Measurements from ENCODE around the gene PTPRJ. TPM values are rescaled to one million over a fixed set of nuclear protein-coding genes. Genes with fewer than 3 reads are reported as not detected.

The PTPRJ gene
- total RNA-seq, 4 donors from 2014 or later = 4.2 to 26.2 (median 9.2) TPM

DNA sequence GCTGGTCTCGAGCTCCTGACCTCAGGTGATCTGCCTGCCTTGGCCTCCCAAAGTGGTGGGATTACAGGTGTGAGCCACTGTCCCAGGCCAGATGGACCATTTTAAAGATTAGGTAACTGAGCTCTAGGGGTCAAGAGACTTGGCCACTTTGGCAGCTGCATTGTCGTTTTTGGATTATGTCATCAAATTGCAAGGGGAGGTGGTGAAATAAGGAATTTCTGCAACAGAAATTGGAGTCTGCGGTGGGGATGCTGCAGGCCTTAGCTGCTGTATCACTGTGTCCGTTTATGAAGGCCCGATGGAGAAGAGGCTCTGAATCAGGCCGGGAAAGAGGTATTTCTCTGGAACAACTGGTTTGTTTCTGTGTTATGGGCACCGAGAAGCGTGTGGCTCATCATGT, 34.6 kb downstream of the PTPRJ start:
- no peak overlapping the region for H3K4me3 ChIP-seq (ENCODE audit: low read depth, poor library complexity, severe bottlenecking)
- no peak for TF ChIP-seq POLR2A (IDR thresholded peaks at IDR 0.05)
- TF ChIP-seq, protein P1, sequence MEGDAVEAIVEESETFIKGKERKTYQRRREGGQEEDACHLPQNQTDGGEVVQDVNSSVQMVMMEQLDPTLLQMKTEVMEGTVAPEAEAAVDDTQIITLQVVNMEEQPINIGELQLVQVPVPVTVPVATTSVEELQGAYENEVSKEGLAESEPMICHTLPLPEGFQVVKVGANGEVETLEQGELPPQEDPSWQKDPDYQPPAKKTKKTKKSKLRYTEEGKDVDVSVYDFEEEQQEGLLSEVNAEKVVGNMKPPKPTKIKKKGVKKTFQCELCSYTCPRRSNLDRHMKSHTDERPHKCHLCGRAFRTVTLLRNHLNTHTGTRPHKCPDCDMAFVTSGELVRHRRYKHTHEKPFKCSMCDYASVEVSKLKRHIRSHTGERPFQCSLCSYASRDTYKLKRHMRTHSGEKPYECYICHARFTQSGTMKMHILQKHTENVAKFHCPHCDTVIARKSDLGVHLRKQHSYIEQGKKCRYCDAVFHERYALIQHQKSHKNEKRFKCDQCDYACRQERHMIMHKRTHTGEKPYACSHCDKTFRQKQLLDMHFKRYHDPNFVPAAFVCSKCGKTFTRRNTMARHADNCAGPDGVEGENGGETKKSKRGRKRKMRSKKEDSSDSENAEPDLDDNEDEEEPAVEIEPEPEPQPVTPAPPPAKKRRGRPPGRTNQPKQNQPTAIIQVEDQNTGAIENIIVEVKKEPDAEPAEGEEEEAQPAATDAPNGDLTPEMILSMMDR (IDR thresholded peaks at IDR 0.05) = no peak
- 86 to 90% methylated on average over 8 of the region's 8 CpGs for WGBS, 2 donors
- DNase-seq (ENCODE audit: low spot score in 2 of 2) = no peak
- intact Hi-C loops (cut with DNase I; ENCODE audit: low total_unique reads) = no loop called here

DNA sequence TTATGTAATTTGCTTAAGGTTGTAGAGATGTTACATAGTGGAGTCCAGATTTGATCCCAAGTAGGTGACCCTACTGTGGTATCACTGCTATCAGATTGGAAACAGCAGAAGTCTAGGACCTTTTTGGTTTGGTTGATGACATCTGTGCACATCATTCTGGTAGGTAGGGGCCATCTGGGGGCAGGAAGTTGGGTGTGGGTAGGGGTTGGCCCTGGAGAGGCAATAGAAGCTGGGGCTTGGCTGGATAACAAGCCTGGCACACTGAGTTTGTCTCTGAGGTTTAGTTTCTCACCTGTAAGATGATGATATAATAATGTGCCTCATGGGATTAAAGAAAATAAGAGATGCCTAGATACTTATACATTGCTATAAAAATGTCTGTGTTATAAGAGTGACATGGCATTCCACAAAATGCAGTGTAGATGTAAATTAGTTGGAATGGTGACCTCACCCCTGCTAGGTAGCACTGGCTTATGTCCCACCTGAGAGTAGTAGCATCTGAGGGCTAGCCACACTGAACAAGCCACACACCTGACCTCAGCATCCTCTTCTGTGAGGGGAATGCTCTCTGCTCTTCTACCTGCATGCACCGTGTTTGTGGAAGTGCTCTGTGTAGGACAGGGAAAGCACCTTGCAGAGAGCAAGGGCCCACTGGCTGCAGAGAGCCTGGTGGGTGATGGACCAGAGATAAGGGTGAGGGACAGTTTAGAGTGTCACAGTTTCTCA, 36.9 kb downstream of the PTPRJ start:
- intact Hi-C loops (cut with DNase I; ENCODE audit: low total_unique reads) = no loop called here

DNA sequence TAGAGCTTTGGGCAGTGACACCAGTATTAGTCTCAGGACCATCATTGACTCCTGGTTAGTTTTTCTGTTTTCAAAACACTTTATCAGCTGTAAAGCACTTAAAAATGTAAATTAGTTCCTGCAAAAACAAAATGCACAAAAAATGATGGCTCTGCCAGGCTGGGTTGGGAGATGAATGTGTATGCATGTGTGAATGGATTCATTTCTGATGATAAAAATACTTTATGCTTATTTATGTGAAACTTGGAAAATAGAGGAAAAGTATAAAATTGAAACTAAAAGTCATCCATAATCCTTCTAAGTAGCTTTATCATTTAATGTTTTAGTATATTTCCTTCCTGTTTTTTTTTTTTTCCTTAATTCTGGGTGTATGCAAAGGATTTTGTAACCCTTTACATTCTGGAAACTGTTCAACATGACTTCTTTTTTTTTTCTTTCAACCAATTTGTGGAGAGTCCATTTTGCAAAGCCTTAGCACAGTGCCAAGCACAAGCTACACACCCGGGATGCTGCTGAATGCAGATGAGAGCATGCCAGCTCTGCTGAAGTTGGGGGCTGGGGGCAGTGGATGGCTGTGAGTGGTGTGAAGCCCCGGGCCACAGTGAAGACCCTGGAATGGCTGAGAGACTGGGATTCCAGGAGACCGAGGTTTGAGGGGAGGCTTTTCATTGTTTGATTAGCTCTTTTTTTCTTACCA, 37.6 kb downstream of the PTPRJ start:
- DNase-seq (ENCODE audit: low spot score in 2 of 2) = no peak
- 42 to 55% methylated on average over 3 of the region's 3 CpGs for WGBS, 2 donors
- no peak overlapping the region for H3K4me3 ChIP-seq (ENCODE audit: low read depth, poor library complexity, severe bottlenecking)
- intact Hi-C loops (cut with DNase I; ENCODE audit: low total_unique reads) = no loop called here
- TF ChIP-seq, protein P1 (IDR thresholded peaks at IDR 0.05) = no peak
- TF ChIP-seq POLR2A (IDR thresholded peaks at IDR 0.05) = no peak

More for the DNA sequence above, 36.9 kb downstream of the PTPRJ start:
- H3K4me3 ChIP-seq (ENCODE audit: low read depth, poor library complexity, severe bottlenecking) = no peak overlapping the region
- no peak for TF ChIP-seq POLR2A (IDR thresholded peaks at IDR 0.05)
- TF ChIP-seq, protein P1 (IDR thresholded peaks at IDR 0.05) = no peak
- 10 to 42% methylated on average over 1 of the region's 1 CpG for WGBS, 2 donors
- DNase-seq (ENCODE audit: low spot score in 2 of 2) = no peak

DNA sequence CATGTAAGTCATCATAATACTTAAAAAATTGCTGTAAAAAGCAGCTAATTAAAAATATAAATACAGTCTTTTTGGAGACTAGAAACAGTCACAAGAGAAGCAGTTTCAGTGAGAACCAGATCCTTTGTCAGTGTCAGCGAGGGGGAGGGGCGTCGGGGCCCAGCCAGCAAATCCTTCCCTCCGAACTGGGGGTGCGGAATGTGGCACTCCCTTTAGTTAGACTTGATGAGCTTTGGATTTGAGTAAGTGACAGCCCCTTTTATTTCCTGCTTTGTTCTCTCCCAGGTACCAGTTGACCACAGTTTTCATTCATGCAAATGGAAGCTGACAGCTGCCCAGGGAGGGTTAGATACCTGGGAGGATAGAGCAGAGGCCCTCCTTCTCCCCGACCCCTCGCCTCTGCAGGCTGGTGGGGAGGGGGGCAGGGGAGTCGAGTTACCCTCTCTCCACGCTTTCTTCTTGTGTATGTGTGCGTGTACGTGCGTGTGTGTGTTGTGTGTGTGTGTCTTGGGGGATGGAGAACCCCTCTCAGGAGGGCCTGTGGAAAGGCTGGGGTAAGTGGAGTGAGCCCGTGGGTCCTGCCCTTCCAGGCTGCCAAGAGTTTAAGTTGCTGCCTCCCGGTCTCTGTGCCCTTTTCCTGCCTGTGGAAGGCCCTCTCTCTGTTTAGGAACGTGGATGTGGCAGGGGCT, 38.3 kb downstream of the PTPRJ start:
- intact Hi-C loops (cut with DNase I; ENCODE audit: low total_unique reads) = no loop called here
- no peak overlapping the region for H3K4me3 ChIP-seq (ENCODE audit: low read depth, poor library complexity, severe bottlenecking)
- no peak for DNase-seq (ENCODE audit: low spot score in 2 of 2)
- 66 to 72% methylated on average over 15 of the region's 15 CpGs for WGBS, 2 donors
- no peak for TF ChIP-seq POLR2A (IDR thresholded peaks at IDR 0.05)
- TF ChIP-seq, protein P1 (IDR thresholded peaks at IDR 0.05) = no peak

DNA sequence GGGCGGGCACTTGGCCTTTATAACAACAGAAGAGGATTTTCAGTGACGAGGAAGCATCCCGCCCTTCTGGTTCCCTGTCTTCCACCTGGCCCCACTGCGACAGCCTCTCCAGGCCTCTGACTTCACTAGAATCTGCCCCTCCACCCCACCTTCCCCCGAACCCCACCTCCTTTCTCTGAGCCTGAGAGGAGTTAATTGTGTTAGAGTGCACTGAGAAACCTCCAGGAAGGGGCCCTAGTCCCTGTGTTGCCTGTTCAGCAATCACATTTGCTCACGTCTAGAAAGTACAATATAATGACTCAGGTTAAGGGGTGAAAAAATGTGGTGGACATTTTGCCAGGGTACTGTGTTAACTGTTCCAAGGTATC, 38.8 kb downstream of the PTPRJ start:
- intact Hi-C loops (cut with DNase I; ENCODE audit: low total_unique reads) = no loop called here
- DNase-seq (ENCODE audit: low spot score in 2 of 2) = no peak

More for the DNA sequence above, 38.8 kb downstream of the PTPRJ start:
- WGBS, 2 donors = 69 to 81% methylated on average over 6 of the region's 6 CpGs
- TF ChIP-seq POLR2A (IDR thresholded peaks at IDR 0.05) = no peak
- TF ChIP-seq, protein P1 (IDR thresholded peaks at IDR 0.05) = no peak
- H3K4me3 ChIP-seq (ENCODE audit: low read depth, poor library complexity, severe bottlenecking) = no peak overlapping the region
